ENCODE results near the gene CHST3. TPM values are rescaled to one million over a fixed set of nuclear protein-coding genes. Genes with fewer than 3 reads are reported as not detected.

Gene CHST3
- total RNA-seq, 1 donor from 2014 or later = 26.0 TPM

DNA sequence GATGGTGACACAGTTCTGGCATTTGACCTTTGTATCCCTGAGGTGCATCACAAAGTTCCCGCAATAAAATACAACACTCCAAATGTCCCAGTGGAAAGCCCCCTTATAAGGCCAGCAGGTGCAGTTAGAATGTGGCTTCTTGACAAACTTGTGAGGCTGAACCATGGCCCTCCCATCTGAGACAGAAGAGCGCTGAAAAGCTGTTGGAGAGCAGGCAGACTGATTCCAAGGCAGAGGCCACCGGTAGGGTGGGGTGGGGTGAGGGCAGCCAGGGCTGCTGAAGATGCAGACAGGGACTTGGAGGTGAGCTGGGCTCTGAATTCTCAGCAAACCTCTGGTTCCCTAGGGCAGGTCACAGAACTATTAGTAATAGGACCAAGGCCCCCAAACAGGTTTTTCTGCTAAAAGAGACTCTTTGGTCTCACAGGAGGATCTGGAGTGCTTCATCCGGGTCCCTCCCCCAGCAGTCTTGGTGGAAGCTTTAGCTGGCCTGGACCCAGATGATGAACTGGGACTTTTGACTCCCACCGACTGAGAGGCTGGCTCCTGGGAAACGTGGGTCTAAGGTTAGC, 15.6 kb upstream of the CHST3 start:
- H3K27me3 ChIP-seq = no peaks in the 10 kb centered on the region
- H3K4me3 ChIP-seq = no peak overlapping the region
- no peaks in the 10 kb centered on the region for H3K4me1 ChIP-seq
- DNase-seq (ENCODE audit: extremely low spot score in 2 of 2) = no peak
- H3K9me3 ChIP-seq = peaks cover 24% of the 10 kb centered on the region
- no peak overlapping the region for H3K27ac ChIP-seq
- intact Hi-C loops (cut with DNase I) = no loop called here
- H3K36me3 ChIP-seq = no peaks in the 10 kb centered on the region
- TF ChIP-seq CTCF (IDR thresholded peaks at IDR 0.05) (no peak), POLR2A (IDR thresholded peaks at IDR 0.05) (no peak), POLR2AphosphoS5 (IDR thresholded peaks at IDR 0.05; ENCODE audit: insufficient read depth in 1 of 2, low read depth in 1 of 2) (no peak)

- no peaks in the 10 kb centered on the region for H3K27me3 ChIP-seq
- intact Hi-C loops (cut with DNase I) = loop anchor here (5.0 kb wide), 1 partner anchor 97 kb away; no protein-coding TSS in a partner anchor
- no peak overlapping the region for H3K27ac ChIP-seq
- no peaks in the 10 kb centered on the region for H3K4me1 ChIP-seq
- no peak overlapping the region for H3K4me3 ChIP-seq
- peaks cover 22% of the 10 kb centered on the region for H3K9me3 ChIP-seq
- DNase-seq (ENCODE audit: extremely low spot score in 2 of 2) = no peak
- H3K36me3 ChIP-seq = no peaks in the 10 kb centered on the region
- TF ChIP-seq POLR2AphosphoS5 (IDR thresholded peaks at IDR 0.05; ENCODE audit: insufficient read depth in 1 of 2, low read depth in 1 of 2) = no peak
- no peak for TF ChIP-seq CTCF (IDR thresholded peaks at IDR 0.05)
- no peak for TF ChIP-seq POLR2A (IDR thresholded peaks at IDR 0.05)
These were observed 13.5 kb upstream of the CHST3 start for GRCh38 chr10:71950683-71951082.

GRCh38 chr10:71952745-71953144, 11.4 kb upstream of the CHST3 start:
- intact Hi-C loops (cut with DNase I) = loop anchor here (5.0 kb wide), 1 partner anchor 95 kb away; no protein-coding TSS in a partner anchor
- no peak for TF ChIP-seq POLR2AphosphoS5 (IDR thresholded peaks at IDR 0.05; ENCODE audit: insufficient read depth in 1 of 2, low read depth in 1 of 2)
- TF ChIP-seq POLR2A (IDR thresholded peaks at IDR 0.05) = no peak
- TF ChIP-seq CTCF (IDR thresholded peaks at IDR 0.05) = no peak
- H3K4me3 ChIP-seq = no peak overlapping the region
- H3K9me3 ChIP-seq = peaks cover 2% of the 10 kb centered on the region
- no peak for DNase-seq (ENCODE audit: extremely low spot score in 2 of 2)
- H3K27ac ChIP-seq = no peak overlapping the region
- H3K27me3 ChIP-seq = no peaks in the 10 kb centered on the region
- H3K36me3 ChIP-seq = no peaks in the 10 kb centered on the region
- H3K4me1 ChIP-seq = peaks cover 7% of the 10 kb centered on the region

GRCh38 chr10:71957546-71958275, 6.5 kb upstream of the CHST3 start:
- intact Hi-C loops (cut with DNase I) = no loop called here

More at GRCh38 chr10:71957546-71958275, 6.5 kb upstream of the CHST3 start:
- H3K36me3 ChIP-seq = no peaks in the 10 kb centered on the region
- no peaks in the 10 kb centered on the region for H3K9me3 ChIP-seq
- H3K27ac ChIP-seq = no peak overlapping the region
- H3K27me3 ChIP-seq = no peaks in the 10 kb centered on the region
- no peak for TF ChIP-seq POLR2A (IDR thresholded peaks at IDR 0.05)
- no peak for TF ChIP-seq CTCF (IDR thresholded peaks at IDR 0.05)
- TF ChIP-seq POLR2AphosphoS5 (IDR thresholded peaks at IDR 0.05; ENCODE audit: insufficient read depth in 1 of 2, low read depth in 1 of 2) = no peak
- no peak for DNase-seq (ENCODE audit: extremely low spot score in 2 of 2)
- H3K4me3 ChIP-seq = no peak overlapping the region
- peaks cover 9% of the 10 kb centered on the region for H3K4me1 ChIP-seq
